ENCODE results near the gene HOXA6. TPM values are rescaled to one million over a fixed set of nuclear protein-coding genes. Genes with fewer than 3 reads are reported as not detected.

HOXA6 gene
- polyA plus RNA-seq: 0.39 TPM

- Mint-ChIP-seq H3K27ac (peak within 1 kb of the TSS; percentile 83 to 98 (median 91)), H3K4me1 (peaks cover 16 to 23% (median 20%) of the 10 kb centered on the region in 3 donors), H3K36me3 (no peaks in the 10 kb centered on the region), H3K27me3 (peaks cover 60% of the 10 kb centered on the region), H3K9me3 (no peaks in the 10 kb centered on the region), H3K4me3 (peak within 1 kb of the TSS; percentile 78 to 90 (median 88))
These were observed at the start of gene HOXA6 for GRCh38 chr7:27147199-27148030. HOXA6 (minus strand) TSS chr7:27147774; CDS start chr7:27147749, 25 bp downstream.

GRCh38 chr7:27196287-27196767 lies 48.8 kb upstream of the HOXA6 start:
- Mint-ChIP-seq H3K4me1 (peaks cover 10 to 18% (median 13%) of the 10 kb centered on the region in 3 donors), H3K9me3 (peaks cover 0 to 5% (median 0%) of the 10 kb centered on the region in 3 donors), H3K36me3 (no peaks in the 10 kb centered on the region), H3K27ac (peak overlapping the region in 2 of 3 donors; percentile 84 to 88), H3K27me3 (peaks cover 69% of the 10 kb centered on the region), H3K4me3 (peak overlapping the region in 1 of 4 donors; percentile 70)

- peaks cover 4 to 17% (median 9%) of the 10 kb centered on the region in 3 donors for H3K4me1 Mint-ChIP-seq
- peak overlapping the region; percentile 63 to 97 (median 77) for H3K27ac Mint-ChIP-seq
- H3K27me3 Mint-ChIP-seq: peaks cover 70% of the 10 kb centered on the region
- peak overlapping the region in 1 of 4 donors; percentile 59 for H3K4me3 Mint-ChIP-seq
- peaks cover 0 to 5% (median 0%) of the 10 kb centered on the region in 3 donors for H3K9me3 Mint-ChIP-seq
- no peaks in the 10 kb centered on the region for H3K36me3 Mint-ChIP-seq
These were observed 47.3 kb upstream of the HOXA6 start for GRCh38 chr7:27194686-27195379.

GRCh38 chr7:27194002-27194352 lies 46.4 kb upstream of the HOXA6 start:
- H3K9me3 Mint-ChIP-seq: peaks cover 0 to 5% (median 0%) of the 10 kb centered on the region in 3 donors
- peak overlapping the region in 2 of 4 donors; percentile 45 to 59 for H3K4me3 Mint-ChIP-seq
- no peaks in the 10 kb centered on the region for H3K36me3 Mint-ChIP-seq

GRCh38 chr7:27193335-27194001 lies 45.9 kb upstream of the HOXA6 start:
- H3K9me3 Mint-ChIP-seq: peaks cover 0 to 5% (median 0%) of the 10 kb centered on the region in 3 donors
- H3K4me3 Mint-ChIP-seq: peak overlapping the region in 3 of 4 donors; percentile 25 to 59 (median 45)
- peaks cover 74% of the 10 kb centered on the region for H3K27me3 Mint-ChIP-seq
- H3K4me1 Mint-ChIP-seq: peaks cover 6 to 19% (median 15%) of the 10 kb centered on the region in 3 donors
- no peaks in the 10 kb centered on the region for H3K36me3 Mint-ChIP-seq
- peak overlapping the region; percentile 46 to 97 (median 82) for H3K27ac Mint-ChIP-seq

More at GRCh38 chr7:27194002-27194352, 46.4 kb upstream of the HOXA6 start:
- Mint-ChIP-seq H3K27me3 (peaks cover 74% of the 10 kb centered on the region), H3K4me1 (peaks cover 4 to 19% (median 12%) of the 10 kb centered on the region in 3 donors), H3K27ac (peak overlapping the region; percentile 46 to 97 (median 82))

GRCh38 chr7:27192546-27193334 lies 45.2 kb upstream of the HOXA6 start:
- Mint-ChIP-seq H3K9me3 (peaks cover 0 to 2% (median 0%) of the 10 kb centered on the region in 3 donors), H3K4me1 (peaks cover 8 to 20% (median 15%) of the 10 kb centered on the region in 3 donors), H3K27ac (peak overlapping the region; percentile 81 to 97 (median 82)), H3K36me3 (no peaks in the 10 kb centered on the region), H3K4me3 (peak overlapping the region; percentile 31 to 85 (median 62)), H3K27me3 (peaks cover 74% of the 10 kb centered on the region)

GRCh38 chr7:27191833-27192545 lies 44.4 kb upstream of the HOXA6 start:
- peaks cover 75% of the 10 kb centered on the region for H3K27me3 Mint-ChIP-seq
- H3K4me1 Mint-ChIP-seq: peaks cover 8 to 20% (median 15%) of the 10 kb centered on the region in 3 donors
- peak overlapping the region; percentile 49 to 91 (median 72) for H3K4me3 Mint-ChIP-seq
- H3K36me3 Mint-ChIP-seq: no peaks in the 10 kb centered on the region
- H3K9me3 Mint-ChIP-seq: peaks cover 0 to 2% (median 0%) of the 10 kb centered on the region in 3 donors
- H3K27ac Mint-ChIP-seq: peak overlapping the region; percentile 46 to 97 (median 82)

- Mint-ChIP-seq H3K9me3 (peaks cover 0 to 2% (median 0%) of the 10 kb centered on the region in 3 donors), H3K4me3 (peak overlapping the region in 2 of 4 donors; percentile 52 to 91), H3K27me3 (peaks cover 75% of the 10 kb centered on the region), H3K36me3 (no peaks in the 10 kb centered on the region), H3K4me1 (peaks cover 7 to 18% (median 12%) of the 10 kb centered on the region in 3 donors), H3K27ac (peak overlapping the region in 2 of 3 donors; percentile 61 to 97)
These were observed 43.7 kb upstream of the HOXA6 start for GRCh38 chr7:27191161-27191731.

- H3K36me3 Mint-ChIP-seq: no peaks in the 10 kb centered on the region
- peak overlapping the region in 2 of 3 donors; percentile 8 to 97 for H3K27ac Mint-ChIP-seq
- peaks cover 11 to 21% (median 13%) of the 10 kb centered on the region in 3 donors for H3K4me1 Mint-ChIP-seq
- peaks cover 0 to 2% (median 0%) of the 10 kb centered on the region in 3 donors for H3K9me3 Mint-ChIP-seq
- peak overlapping the region in 3 of 4 donors; percentile 30 to 91 (median 50) for H3K4me3 Mint-ChIP-seq
- peaks cover 79% of the 10 kb centered on the region for H3K27me3 Mint-ChIP-seq
These were observed 42.6 kb upstream of the HOXA6 start for GRCh38 chr7:27189997-27190748.

GRCh38 chr7:27189295-27189996 lies 41.9 kb upstream of the HOXA6 start:
- Mint-ChIP-seq H3K36me3 (peaks cover 3% of the 10 kb centered on the region), H3K27ac (peak overlapping the region in 1 of 3 donors; percentile 97), H3K27me3 (peaks cover 79% of the 10 kb centered on the region), H3K4me1 (peaks cover 16 to 27% (median 19%) of the 10 kb centered on the region in 3 donors), H3K4me3 (peak overlapping the region; percentile 44 to 91 (median 50)), H3K9me3 (peaks cover 0 to 5% (median 0%) of the 10 kb centered on the region in 3 donors)

GRCh38 chr7:27188386-27189294 lies 41.1 kb upstream of the HOXA6 start:
- peaks cover 0 to 5% (median 0%) of the 10 kb centered on the region in 3 donors for H3K9me3 Mint-ChIP-seq
- H3K27ac Mint-ChIP-seq: peak overlapping the region; percentile 78 to 98 (median 97)
- H3K36me3 Mint-ChIP-seq: peaks cover 3% of the 10 kb centered on the region
- H3K4me3 Mint-ChIP-seq: peak overlapping the region; percentile 44 to 82 (median 78)
- H3K4me1 Mint-ChIP-seq: peaks cover 18 to 32% (median 19%) of the 10 kb centered on the region in 3 donors
- peaks cover 79% of the 10 kb centered on the region for H3K27me3 Mint-ChIP-seq

Measured in IgD-negative memory B cell (primary cell).